IMR-90 (cell line): Measurements from ENCODE around the gene SRGAP3.

ENCODE experiments used
- CHD1 ChIP-seq: IDR thresholded peaks from 2 replicates; pipeline ENCODE4 v1.6.1; 2012; ENCODE audit warnings: low read depth, low read length, improper control_type of control experiment
- CTCF ChIP-seq: conservative IDR thresholded peaks from 2 replicates; pipeline ENCODE4 v1.5.1; 2012; ENCODE audit warnings: mild to moderate bottlenecking, low read depth, low read length, improper control_type of control experiment
- SMC3 ChIP-seq: fragments of 150-350 bp; IDR thresholded peaks from 2 replicates; pipeline ENCODE4 v1.6.1; 2016; ENCODE audit warnings: low read depth, mild to moderate bottlenecking, antibody characterized with exemption, low read length, moderate library complexity

GRCh38 chr3:8942115-8942514, 307.3 kb downstream of the SRGAP3 start:
- TF ChIP-seq CTCF, result no peak
- TF ChIP-seq CHD1, result no peak
- TF ChIP-seq SMC3, result no peak
